Trophoblast cell (in vitro differentiated cells and primary cell): Measurements from ENCODE around the gene BGLAP.
A peak's percentile ranks its signal among the peaks of the same experiment; 100 is the strongest.

Experiments
- DNase-seq, 2 donors: peaks; one replicate each; pipeline ENCODE4 v3.0.0-alpha.2; 2016
- H2AFZ ChIP-seq: 2 replicates; pipeline ENCODE4 v1.6.1; 2013; ENCODE audit warnings: low read length, moderate library complexity, mild to moderate bottlenecking; ENCODE audit not compliant: insufficient read depth, poor library complexity
- H2AK5ac ChIP-seq: 2 replicates; pipeline ENCODE4 v1.6.1; 2013; ENCODE audit warnings: mild to moderate bottlenecking, low read length
- H2BK120ac ChIP-seq: 2 replicates; pipeline ENCODE4 v1.6.1; 2013; ENCODE audit warnings: low read length, mild to moderate bottlenecking, moderate library complexity; ENCODE audit not compliant: insufficient read depth, poor library complexity
- H2BK12ac ChIP-seq: 2 replicates; pipeline ENCODE4 v1.6.1; 2013; ENCODE audit warnings: mild to moderate bottlenecking, low read length, moderate library complexity
- H2BK5ac ChIP-seq: 2 replicates; pipeline ENCODE4 v1.6.1; 2013; ENCODE audit warnings: low read length, low read depth, moderate library complexity, mild to moderate bottlenecking; ENCODE audit not compliant: poor library complexity
- H3K14ac ChIP-seq: 2 replicates; pipeline ENCODE4 v1.6.1; 2013; ENCODE audit warnings: mild to moderate bottlenecking, low read length
- H3K18ac ChIP-seq: 2 replicates; pipeline ENCODE4 v1.6.1; 2013; ENCODE audit warnings: mild to moderate bottlenecking, low read length
- H3K23ac ChIP-seq: 2 replicates; pipeline ENCODE4 v1.6.1; 2013; ENCODE audit warnings: low read length
- H3K27ac ChIP-seq: 2 replicates; pipeline ENCODE4 v1.5.1; 2013; ENCODE audit warnings: low read depth, mild to moderate bottlenecking, inconsistent platforms, low read length, moderate library complexity
- H3K27me3 ChIP-seq: 2 replicates; pipeline ENCODE4 v1.6.1; 2013; ENCODE audit warnings: inconsistent platforms, mild to moderate bottlenecking, low read length, moderate library complexity; ENCODE audit not compliant: insufficient read depth
- H3K36me3 ChIP-seq, 2 experiments: 1 replicate in 1 of 2; 2 replicates in 1 of 2; pipeline ENCODE4 v1.6.1; 2013; ENCODE audit warnings: low read length in 2 of 2, mild to moderate bottlenecking in 2 of 2, moderate library complexity in 1 of 2; ENCODE audit not compliant: insufficient read depth in 2 of 2, control insufficient read depth in 1 of 2
- H3K4ac ChIP-seq: 2 replicates; pipeline ENCODE4 v1.6.1; 2013; ENCODE audit warnings: low read depth, mild to moderate bottlenecking, low read length, moderate library complexity
- H3K4me1 ChIP-seq, 2 experiments: 1 replicate in 1 of 2; 2 replicates in 1 of 2; pipeline ENCODE4 v1.6.1; 2013; ENCODE audit warnings: low read length in 2 of 2, mild to moderate bottlenecking in 2 of 2, moderate library complexity in 1 of 2; ENCODE audit not compliant: insufficient read depth in 2 of 2, control insufficient read depth in 1 of 2
- H3K4me2 ChIP-seq: 2 replicates; pipeline ENCODE4 v1.6.1; 2013; ENCODE audit warnings: inconsistent platforms, mild to moderate bottlenecking, low read length, moderate library complexity
- H3K4me3 ChIP-seq: 2 replicates; pipeline ENCODE4 v1.5.1; 2013; ENCODE audit warnings: mild to moderate bottlenecking, low read depth, low read length, inconsistent platforms
- H3K79me1 ChIP-seq: one replicate; pipeline ENCODE4 v1.6.1; 2013; ENCODE audit warnings: low read length
- H3K79me2 ChIP-seq: 2 replicates; pipeline ENCODE4 v1.6.1; 2013; ENCODE audit warnings: low read length, mild to moderate bottlenecking; ENCODE audit not compliant: control insufficient read depth, insufficient read depth, poor library complexity
- H3K9ac ChIP-seq: 2 replicates; pipeline ENCODE4 v1.6.1; 2013; ENCODE audit warnings: mild to moderate bottlenecking, low read length
- H3K9me3 ChIP-seq: 2 replicates; pipeline ENCODE4 v1.6.1; 2013; ENCODE audit warnings: low read depth, mild to moderate bottlenecking, control low read depth, inconsistent platforms, low read length; ENCODE audit not compliant: insufficient read depth
- H4K12ac ChIP-seq: 2 replicates; pipeline ENCODE4 v1.6.1; 2013; ENCODE audit warnings: low read depth, mild to moderate bottlenecking, low read length, moderate library complexity
- H4K8ac ChIP-seq: 2 replicates; pipeline ENCODE4 v1.6.1; 2013; ENCODE audit warnings: low read depth, mild to moderate bottlenecking, low read length, moderate library complexity
- H4K91ac ChIP-seq: one replicate; pipeline ENCODE4 v1.6.1; 2013; ENCODE audit warnings: low read depth, mild to moderate bottlenecking, low read length, moderate library complexity
- WGBS: extraction: QIAGEN DNeasy Blood & Tissue Kit; methylation state at CpG from one replicate; pipeline ENCODE4 v1.1.7; 2013; ENCODE audit warnings: missing lambda C conversion rate; ENCODE audit not compliant: insufficient read length, insufficient coverage; ENCODE audit errors: extremely low coverage; 5-methylcytosine and 5-hydroxymethylcytosine counted together

BGLAP gene

GRCh38 chr1:156247460-156248322, 5.7 kb downstream of the BGLAP start, which contains the start of gene PAQR6:
TSS of gene PAQR6 (minus strand) at chr1:156248056. CDS start at chr1:156246731, 1,325 bp downstream.
- Histone ChIP-seq H4K91ac (no peak within 1 kb of the TSS), H2AK5ac (no peak within 1 kb of the TSS), H3K14ac (no peak within 1 kb of the TSS), H3K9me3 (no peaks in the 10 kb centered on the region), H2BK120ac (no peak within 1 kb of the TSS), H3K27ac (no peak within 1 kb of the TSS), H3K27me3 (no peaks in the 10 kb centered on the region), H3K4me1 (peaks cover 19 to 22% of the 10 kb centered on the region in 2 experiments), H3K79me1 (no peaks in the 10 kb centered on the region), H2BK5ac (no peak within 1 kb of the TSS), H4K12ac (no peak within 1 kb of the TSS), H3K36me3 (peaks cover 38 to 48% of the 10 kb centered on the region in 2 experiments), H3K4me3 (no peak within 1 kb of the TSS), H3K4ac (no peak within 1 kb of the TSS), H3K9ac (no peak within 1 kb of the TSS), H2AFZ (no peak within 1 kb of the TSS), H3K4me2 (no peak within 1 kb of the TSS), H4K8ac (no peak within 1 kb of the TSS), H3K23ac (no peak within 1 kb of the TSS), H3K79me2 (no peaks in the 10 kb centered on the region), H3K18ac (no peak within 1 kb of the TSS), H2BK12ac (no peak within 1 kb of the TSS)
- no CpG with 5 or more reads among the region's 16 CpGs for WGBS
- DNase-seq = no peak

- Histone ChIP-seq H3K18ac (no peak overlapping the region), H4K12ac (no peak overlapping the region), H3K23ac (no peak overlapping the region), H2BK12ac (no peak overlapping the region), H3K4me1 (peaks cover 19 to 25% of the 10 kb centered on the region in 2 experiments), H3K4me3 (no peak overlapping the region), H3K27me3 (no peaks in the 10 kb centered on the region), H2AFZ (no peak overlapping the region), H3K79me1 (no peaks in the 10 kb centered on the region), H3K14ac (no peak overlapping the region), H3K9me3 (no peaks in the 10 kb centered on the region), H2AK5ac (no peak overlapping the region), H3K27ac (no peak overlapping the region), H4K8ac (no peak overlapping the region), H3K36me3 (peaks cover 44 to 54% of the 10 kb centered on the region in 2 experiments), H2BK120ac (no peak overlapping the region), H2BK5ac (no peak overlapping the region), H4K91ac (no peak overlapping the region), H3K4me2 (no peak overlapping the region), H3K79me2 (no peaks in the 10 kb centered on the region), H3K9ac (no peak overlapping the region), H3K4ac (no peak overlapping the region)
- DNase-seq = no peak
- no CpG with 5 or more reads among the region's 4 CpGs for WGBS
Observed at GRCh38 chr1:156248323-156248683, 6.3 kb downstream of the BGLAP start.

GRCh38 chr1:156249593-156249992, 7.6 kb downstream of the BGLAP start:
- H3K4me1 ChIP-seq = peaks cover 19 to 25% of the 10 kb centered on the region in 2 experiments
- no CpG with 5 or more reads among the region's 5 CpGs for WGBS

GRCh38 chr1:156251527-156251926, 9.5 kb downstream of the BGLAP start:
- no CpG with 5 or more reads among the region's 3 CpGs for WGBS
- Histone ChIP-seq H3K79me1 (no peaks in the 10 kb centered on the region), H3K27me3 (no peaks in the 10 kb centered on the region), H2BK12ac (no peak overlapping the region), H2AK5ac (no peak overlapping the region), H4K12ac (no peak overlapping the region), H3K4me2 (peak overlapping the region; percentile 27), H2BK5ac (no peak overlapping the region), H3K79me2 (no peaks in the 10 kb centered on the region), H3K4me3 (no peak overlapping the region), H3K27ac (peak overlapping the region; percentile 67), H2BK120ac (no peak overlapping the region), H3K14ac (no peak overlapping the region), H3K36me3 (peaks cover 60 to 72% of the 10 kb centered on the region in 2 experiments), H3K4me1 (peaks cover 19 to 25% of the 10 kb centered on the region in 2 experiments), H4K91ac (no peak overlapping the region), H3K9me3 (no peaks in the 10 kb centered on the region), H3K9ac (no peak overlapping the region), H3K23ac (no peak overlapping the region), H3K4ac (no peak overlapping the region), H3K18ac (no peak overlapping the region), H4K8ac (no peak overlapping the region), H2AFZ (no peak overlapping the region)
- no peak for DNase-seq

More at GRCh38 chr1:156249593-156249992, 7.6 kb downstream of the BGLAP start:
- H3K23ac ChIP-seq = no peak overlapping the region
- H4K91ac ChIP-seq = no peak overlapping the region
- no peak overlapping the region for H4K8ac ChIP-seq
- no peak overlapping the region for H2AFZ ChIP-seq
- H3K14ac ChIP-seq = peak overlapping the region; percentile 22
- H3K79me1 ChIP-seq = no peaks in the 10 kb centered on the region
- no peaks in the 10 kb centered on the region for H3K27me3 ChIP-seq
- H2BK120ac ChIP-seq = no peak overlapping the region
- H3K9ac ChIP-seq = no peak overlapping the region
- no peak overlapping the region for H2BK5ac ChIP-seq
- no peaks in the 10 kb centered on the region for H3K9me3 ChIP-seq
- DNase-seq = no peak
- H2AK5ac ChIP-seq = no peak overlapping the region
- no peak overlapping the region for H3K4me3 ChIP-seq
- H3K18ac ChIP-seq = no peak overlapping the region
- H4K12ac ChIP-seq = no peak overlapping the region
- no peak overlapping the region for H2BK12ac ChIP-seq
- no peaks in the 10 kb centered on the region for H3K79me2 ChIP-seq
- H3K27ac ChIP-seq = no peak overlapping the region
- no peak overlapping the region for H3K4me2 ChIP-seq
- H3K4ac ChIP-seq = no peak overlapping the region
- peaks cover 55 to 62% of the 10 kb centered on the region in 2 experiments for H3K36me3 ChIP-seq
